AG10803 (cell line): ENCODE data around the gene TCTN1.

Experiments used
- DNase-seq: peaks from one replicate; pipeline ENCODE4 v3.0.0; 2010; ENCODE audit warnings: low read depth
- H3K4me3 ChIP-seq: 2 replicates; pipeline ENCODE4 v1.5.1; 2011; ENCODE audit warnings: mild to moderate bottlenecking, low read length, control low read depth
- TF ChIP-seq, protein P1 (sequence below): conservative IDR thresholded peaks from 2 replicates; pipeline ENCODE4 v1.5.1; 2011; ENCODE audit warnings: mild to moderate bottlenecking, low read length, control low read depth, inconsistent platforms

Gene TCTN1

GRCh38 chr12:110676171-110676570 lies 62.2 kb downstream of the TCTN1 start:
- TF ChIP-seq, protein P1, sequence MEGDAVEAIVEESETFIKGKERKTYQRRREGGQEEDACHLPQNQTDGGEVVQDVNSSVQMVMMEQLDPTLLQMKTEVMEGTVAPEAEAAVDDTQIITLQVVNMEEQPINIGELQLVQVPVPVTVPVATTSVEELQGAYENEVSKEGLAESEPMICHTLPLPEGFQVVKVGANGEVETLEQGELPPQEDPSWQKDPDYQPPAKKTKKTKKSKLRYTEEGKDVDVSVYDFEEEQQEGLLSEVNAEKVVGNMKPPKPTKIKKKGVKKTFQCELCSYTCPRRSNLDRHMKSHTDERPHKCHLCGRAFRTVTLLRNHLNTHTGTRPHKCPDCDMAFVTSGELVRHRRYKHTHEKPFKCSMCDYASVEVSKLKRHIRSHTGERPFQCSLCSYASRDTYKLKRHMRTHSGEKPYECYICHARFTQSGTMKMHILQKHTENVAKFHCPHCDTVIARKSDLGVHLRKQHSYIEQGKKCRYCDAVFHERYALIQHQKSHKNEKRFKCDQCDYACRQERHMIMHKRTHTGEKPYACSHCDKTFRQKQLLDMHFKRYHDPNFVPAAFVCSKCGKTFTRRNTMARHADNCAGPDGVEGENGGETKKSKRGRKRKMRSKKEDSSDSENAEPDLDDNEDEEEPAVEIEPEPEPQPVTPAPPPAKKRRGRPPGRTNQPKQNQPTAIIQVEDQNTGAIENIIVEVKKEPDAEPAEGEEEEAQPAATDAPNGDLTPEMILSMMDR = no peak
- DNase-seq = no peak
- H3K4me3 ChIP-seq = no peak overlapping the region

- no peak overlapping the region for H3K4me3 ChIP-seq
- DNase-seq = no peak
- TF ChIP-seq, protein P1 = no peak
Observed at GRCh38 chr12:110677206-110677911, 63.4 kb downstream of the TCTN1 start.

DNA sequence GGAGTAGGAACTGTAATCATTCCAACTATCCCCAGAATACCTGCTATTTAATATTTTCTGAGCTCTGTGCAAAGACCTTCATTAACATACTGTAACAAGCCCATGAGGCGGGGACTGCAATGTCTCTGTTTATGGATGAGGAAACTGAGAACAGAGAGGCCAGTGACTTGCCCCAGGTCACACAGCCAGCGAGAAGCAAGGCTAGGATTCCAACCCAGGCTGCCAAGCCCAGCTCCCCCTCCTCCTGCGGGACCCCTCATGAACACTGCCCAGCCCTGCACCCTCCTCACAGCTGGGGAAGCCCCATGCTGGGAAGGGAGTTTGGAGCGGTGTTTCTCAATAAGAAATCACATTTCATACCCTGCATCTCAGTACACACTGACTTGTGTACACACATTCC lies 64.1 kb downstream of the TCTN1 start:
- TF ChIP-seq, protein P1 = no peak
- H3K4me3 ChIP-seq = no peak overlapping the region
- DNase-seq = no peak

DNA sequence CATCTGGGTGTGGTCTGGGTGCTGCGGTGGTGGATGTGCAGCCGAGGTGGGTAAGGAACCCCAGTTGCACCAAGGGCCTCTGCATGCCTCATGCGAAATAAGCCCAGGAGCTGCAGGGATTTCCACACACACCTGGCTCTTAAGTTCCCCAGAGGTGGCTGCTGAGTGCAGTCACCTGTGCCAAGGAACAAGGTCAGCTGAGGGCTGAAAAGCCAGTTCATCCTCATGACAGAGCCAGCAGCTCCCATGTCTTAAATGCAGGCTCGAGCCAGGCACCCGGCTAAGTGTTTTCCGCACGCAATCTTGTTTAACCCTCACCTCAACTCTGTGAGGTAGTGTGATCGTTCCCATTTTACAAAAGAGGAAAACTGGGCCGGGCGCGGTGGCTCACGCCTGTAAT lies 65.3 kb downstream of the TCTN1 start:
- H3K4me3 ChIP-seq = no peak overlapping the region
- no peak for DNase-seq

GRCh38 chr12:110680032-110680431 lies 66.1 kb downstream of the TCTN1 start:
- DNase-seq = no peak
- TF ChIP-seq, protein P1 = no peak
- H3K4me3 ChIP-seq = no peak overlapping the region

More for the DNA sequence above, 65.3 kb downstream of the TCTN1 start:
- TF ChIP-seq, protein P1 = no peak

- TF ChIP-seq, protein P1 = no peak
- no peak overlapping the region for H3K4me3 ChIP-seq
- no peak for DNase-seq
Observed at GRCh38 chr12:110683888-110684287, 70.0 kb downstream of the TCTN1 start.

GRCh38 chr12:110684312-110684836 lies 70.4 kb downstream of the TCTN1 start:
- DNase-seq = no peak
- no peak overlapping the region for H3K4me3 ChIP-seq
- TF ChIP-seq, protein P1 = no peak
